ENCODE data around the gene ADAMTS13. TPM values are rescaled to one million over a fixed set of nuclear protein-coding genes. Genes with fewer than 3 reads are reported as not detected.

Gene ADAMTS13
- total and polyA plus RNA-seq, 2 donors (not counting 1 experiment from before 2014, with no cell fraction given), result 0.78 to 3.1 TPM

DNA sequence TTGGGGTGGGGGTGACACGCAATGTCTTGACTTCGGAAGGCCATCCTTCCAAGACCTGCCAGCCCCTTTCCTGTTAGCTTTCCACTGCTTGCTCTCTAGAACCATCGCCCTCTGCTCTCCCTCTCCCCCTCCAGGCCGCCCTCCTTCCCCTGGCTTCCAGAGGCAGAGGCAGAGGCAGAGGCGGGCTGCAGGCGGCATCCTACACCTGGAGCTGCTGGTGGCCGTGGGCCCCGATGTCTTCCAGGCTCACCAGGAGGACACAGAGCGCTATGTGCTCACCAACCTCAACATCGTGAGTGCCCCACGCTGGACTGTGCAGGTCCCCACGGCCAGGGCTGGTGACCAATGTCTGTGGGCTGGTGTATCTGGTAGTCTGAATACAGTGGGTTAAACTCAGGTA, 2.0 kb downstream of the ADAMTS13 start:
- Histone ChIP-seq H3K79me2 (ENCODE audit: control insufficient read depth, insufficient read depth, low read length) (no peaks in the 10 kb centered on the region), H3K27me3 (ENCODE audit: control insufficient read depth, insufficient read depth, low read length) (peaks cover 5% of the 10 kb centered on the region), H3K4me3 (replicated peaks in 1 of 4; ENCODE audit: control extremely low read depth in 1 of 4, insufficient read depth in 1 of 4, low read depth in 3 of 4, low read length in 4 of 4) (no peak overlapping the region), H3K9me3 (ENCODE audit: control insufficient read depth, insufficient read depth, low read depth, low read length) (no peaks in the 10 kb centered on the region), H3K9ac (ENCODE audit: insufficient read depth, low read length) (no peak overlapping the region), H3K36me3 (ENCODE audit: control insufficient read depth, insufficient read depth, low read length) (no peaks in the 10 kb centered on the region), H3K4me1 (ENCODE audit: control insufficient read depth, extremely low read depth, insufficient read depth, low read length) (no peaks in the 10 kb centered on the region), H2AFZ (ENCODE audit: low read length) (no peak overlapping the region), H3K4me2 (ENCODE audit: extremely low read depth, insufficient read depth, low read length) (no peak overlapping the region), H3K27ac (ENCODE audit: insufficient read depth, low read length) (no peak overlapping the region), H4K20me1 (ENCODE audit: control insufficient read depth, extremely low read depth, insufficient read depth, low read length) (no peaks in the 10 kb centered on the region)
- no peak for TF ChIP-seq EZH2 (IDR thresholded peaks at IDR 0.05; ENCODE audit: low read length, missing control alignments)
- TF ChIP-seq, protein P1, sequence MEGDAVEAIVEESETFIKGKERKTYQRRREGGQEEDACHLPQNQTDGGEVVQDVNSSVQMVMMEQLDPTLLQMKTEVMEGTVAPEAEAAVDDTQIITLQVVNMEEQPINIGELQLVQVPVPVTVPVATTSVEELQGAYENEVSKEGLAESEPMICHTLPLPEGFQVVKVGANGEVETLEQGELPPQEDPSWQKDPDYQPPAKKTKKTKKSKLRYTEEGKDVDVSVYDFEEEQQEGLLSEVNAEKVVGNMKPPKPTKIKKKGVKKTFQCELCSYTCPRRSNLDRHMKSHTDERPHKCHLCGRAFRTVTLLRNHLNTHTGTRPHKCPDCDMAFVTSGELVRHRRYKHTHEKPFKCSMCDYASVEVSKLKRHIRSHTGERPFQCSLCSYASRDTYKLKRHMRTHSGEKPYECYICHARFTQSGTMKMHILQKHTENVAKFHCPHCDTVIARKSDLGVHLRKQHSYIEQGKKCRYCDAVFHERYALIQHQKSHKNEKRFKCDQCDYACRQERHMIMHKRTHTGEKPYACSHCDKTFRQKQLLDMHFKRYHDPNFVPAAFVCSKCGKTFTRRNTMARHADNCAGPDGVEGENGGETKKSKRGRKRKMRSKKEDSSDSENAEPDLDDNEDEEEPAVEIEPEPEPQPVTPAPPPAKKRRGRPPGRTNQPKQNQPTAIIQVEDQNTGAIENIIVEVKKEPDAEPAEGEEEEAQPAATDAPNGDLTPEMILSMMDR (conservative IDR thresholded peaks at IDR 0.05 in 1 of 2, IDR thresholded peaks at IDR 0.05 in 1 of 2; ENCODE audit: low read depth in 1 of 2, low read length in 2 of 2), result no peak
- DNase-seq (ENCODE audit: low read depth in 2 of 2), result no peak

DNA sequence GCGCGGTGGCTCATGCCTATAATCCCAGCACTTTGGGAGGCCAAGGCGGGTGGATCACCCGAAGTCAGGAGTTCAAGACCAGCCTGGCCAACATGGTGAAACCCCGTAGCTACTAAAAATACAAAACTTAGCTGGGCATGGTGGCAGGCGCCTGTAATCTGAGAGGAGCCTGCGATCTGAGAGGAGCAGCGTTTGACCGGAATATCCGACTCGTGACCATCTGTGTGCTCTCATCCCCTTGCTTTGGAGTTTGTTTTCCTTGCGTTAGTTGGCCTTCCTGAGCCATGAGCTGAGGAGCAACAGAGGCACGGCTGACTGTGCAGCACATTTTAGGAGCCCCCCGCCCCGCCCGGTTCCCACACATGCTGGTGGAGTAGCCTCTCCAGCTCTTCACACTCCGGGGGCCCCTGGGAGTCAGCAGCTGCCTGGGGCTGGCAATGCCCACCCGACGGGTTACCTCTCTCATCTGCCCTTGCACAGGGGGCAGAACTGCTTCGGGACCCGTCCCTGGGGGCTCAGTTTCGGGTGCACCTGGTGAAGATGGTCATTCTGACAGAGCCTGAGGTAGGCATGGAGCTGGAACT, 3.0 kb downstream of the ADAMTS13 start:
- no peaks in the 10 kb centered on the region for H3K9me3 ChIP-seq (ENCODE audit: control insufficient read depth, insufficient read depth, low read depth, low read length)
- no peaks in the 10 kb centered on the region for H3K79me2 ChIP-seq (ENCODE audit: control insufficient read depth, insufficient read depth, low read length)
- no peak overlapping the region for H3K4me3 ChIP-seq (replicated peaks in 1 of 4; ENCODE audit: control extremely low read depth in 1 of 4, insufficient read depth in 1 of 4, low read depth in 3 of 4, low read length in 4 of 4)
- DNase-seq (ENCODE audit: low read depth in 2 of 2), result no peak
- H4K20me1 ChIP-seq (ENCODE audit: control insufficient read depth, extremely low read depth, insufficient read depth, low read length), result no peaks in the 10 kb centered on the region
- no peaks in the 10 kb centered on the region for H3K36me3 ChIP-seq (ENCODE audit: control insufficient read depth, insufficient read depth, low read length)
- H3K9ac ChIP-seq (ENCODE audit: insufficient read depth, low read length), result no peak overlapping the region
- H3K4me1 ChIP-seq (ENCODE audit: control insufficient read depth, extremely low read depth, insufficient read depth, low read length), result no peaks in the 10 kb centered on the region
- H2AFZ ChIP-seq (ENCODE audit: low read length), result no peak overlapping the region
- TF ChIP-seq, protein P1 (conservative IDR thresholded peaks at IDR 0.05 in 1 of 2, IDR thresholded peaks at IDR 0.05 in 1 of 2; ENCODE audit: low read depth in 1 of 2, low read length in 2 of 2), result no peak
- no peak for TF ChIP-seq EZH2 (IDR thresholded peaks at IDR 0.05; ENCODE audit: low read length, missing control alignments)
- peaks cover 5% of the 10 kb centered on the region for H3K27me3 ChIP-seq (ENCODE audit: control insufficient read depth, insufficient read depth, low read length)
- H3K27ac ChIP-seq (ENCODE audit: insufficient read depth, low read length), result no peak overlapping the region
- no peak overlapping the region for H3K4me2 ChIP-seq (ENCODE audit: extremely low read depth, insufficient read depth, low read length)

DNA sequence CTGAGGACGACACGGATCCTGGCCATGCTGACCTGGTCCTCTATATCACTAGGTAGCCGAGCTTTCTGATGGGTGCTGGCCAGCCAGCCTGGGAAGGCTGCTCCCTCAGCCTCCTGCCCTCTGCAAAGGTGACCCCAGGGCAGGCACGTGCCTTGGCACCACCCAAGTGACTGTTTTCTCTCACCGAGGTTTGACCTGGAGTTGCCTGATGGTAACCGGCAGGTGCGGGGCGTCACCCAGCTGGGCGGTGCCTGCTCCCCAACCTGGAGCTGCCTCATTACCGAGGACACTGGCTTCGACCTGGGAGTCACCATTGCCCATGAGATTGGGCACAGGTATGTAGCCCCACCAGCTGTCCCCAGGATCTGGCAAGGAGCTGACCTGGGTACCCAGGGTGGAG, 3.8 kb downstream of the ADAMTS13 start:
- no peak overlapping the region for H2AFZ ChIP-seq (ENCODE audit: low read length)
- H3K4me1 ChIP-seq (ENCODE audit: control insufficient read depth, extremely low read depth, insufficient read depth, low read length), result no peaks in the 10 kb centered on the region
- H3K4me3 ChIP-seq (replicated peaks in 1 of 4; ENCODE audit: control extremely low read depth in 1 of 4, insufficient read depth in 1 of 4, low read depth in 3 of 4, low read length in 4 of 4), result no peak overlapping the region
- no peaks in the 10 kb centered on the region for H3K79me2 ChIP-seq (ENCODE audit: control insufficient read depth, insufficient read depth, low read length)
- TF ChIP-seq, protein P1 (conservative IDR thresholded peaks at IDR 0.05 in 1 of 2, IDR thresholded peaks at IDR 0.05 in 1 of 2; ENCODE audit: low read depth in 1 of 2, low read length in 2 of 2), result no peak
- no peak for TF ChIP-seq EZH2 (IDR thresholded peaks at IDR 0.05; ENCODE audit: low read length, missing control alignments)
- H3K4me2 ChIP-seq (ENCODE audit: extremely low read depth, insufficient read depth, low read length), result no peak overlapping the region
- peaks cover 5% of the 10 kb centered on the region for H3K27me3 ChIP-seq (ENCODE audit: control insufficient read depth, insufficient read depth, low read length)
- no peaks in the 10 kb centered on the region for H4K20me1 ChIP-seq (ENCODE audit: control insufficient read depth, extremely low read depth, insufficient read depth, low read length)
- H3K36me3 ChIP-seq (ENCODE audit: control insufficient read depth, insufficient read depth, low read length), result no peaks in the 10 kb centered on the region
- DNase-seq (ENCODE audit: low read depth in 2 of 2), result no peak
- no peaks in the 10 kb centered on the region for H3K9me3 ChIP-seq (ENCODE audit: control insufficient read depth, insufficient read depth, low read depth, low read length)
- H3K9ac ChIP-seq (ENCODE audit: insufficient read depth, low read length), result no peak overlapping the region
- H3K27ac ChIP-seq (ENCODE audit: insufficient read depth, low read length), result no peak overlapping the region
